Peyer's patch (tissue), 4 donors: ENCODE measurements around the gene SLC11A1. TPM values are rescaled to one million over a fixed set of nuclear protein-coding genes. Genes with fewer than 3 reads are reported as not detected.

Experiments used
- DNase-seq, 3 donors: peaks; one replicate each; pipeline ENCODE4 v3.0.0-alpha.2; 2017 to 2019
- H3K27ac ChIP-seq, 4 donors: fragments of 200-600 bp; sonication (generic); one replicate each; pipeline ENCODE4 v1.5.1; 2016 to 2019
- H3K27me3 ChIP-seq, 2 donors: fragments of 200-600 bp; sonication (generic); one replicate each; pipeline ENCODE4 v1.5.1; 2019
- H3K36me3 ChIP-seq, 3 donors: fragments of 200-600 bp; sonication (generic); one replicate each; pipeline ENCODE4 v1.5.1; 2016 to 2019
- H3K4me1 ChIP-seq, 4 donors: fragments of 200-600 bp; sonication (generic); one replicate each; pipeline ENCODE4 v1.5.1; 2016 to 2019
- H3K4me3 ChIP-seq, 4 donors: fragments of 200-600 bp; sonication (generic); 1 replicate in 3 of 4; 2 replicates in 1 of 4; pipeline ENCODE4 v1.5.1; 2016 to 2019; ENCODE audit warnings: mild to moderate bottlenecking in 1 of 4
- H3K9me3 ChIP-seq, 4 donors: fragments of 200-600 bp; sonication (generic); one replicate each; pipeline ENCODE4 v1.5.1; 2016 to 2019; ENCODE audit warnings: mild to moderate bottlenecking in 1 of 4
- CTCF ChIP-seq, 6 experiments: fragments of 450-650 bp in 4 of 6; fragments of 200-600 bp in 2 of 6; sonication (generic) in 1 of 6; IDR thresholded peaks; one replicate each; pipeline ENCODE4 v1.5.1; 2017 to 2019; ENCODE audit warnings: antibody characterized with exemption in 6 of 6, mild to moderate bottlenecking in 3 of 6, moderate library complexity in 1 of 6
- POLR2A ChIP-seq, 2 donors: fragments of 450-650 bp; IDR thresholded peaks; one replicate each; pipeline ENCODE4 v1.5.1; 2017; ENCODE audit warnings: antibody characterized with exemption in 2 of 2, mild to moderate bottlenecking in 2 of 2, moderate library complexity in 2 of 2
- small RNA-seq, 2 donors: library from RNA; depleted of rRNA; stranded (forward); fragments of <200 nt; gene quantifications; one replicate each; pipeline ENCODE3, GENCODE V24; 2016
- total RNA-seq, 4 donors: library from RNA; depleted of rRNA; stranded (reverse); fragments of >200 nt; gene quantifications; one replicate each; pipeline ENCODE4 v1.1.0, GENCODE V29; 2016

Gene SLC11A1
- total RNA-seq, 4 donors from 2014 or later, result 2.8 to 21.5 (median 8.6) TPM

DNA sequence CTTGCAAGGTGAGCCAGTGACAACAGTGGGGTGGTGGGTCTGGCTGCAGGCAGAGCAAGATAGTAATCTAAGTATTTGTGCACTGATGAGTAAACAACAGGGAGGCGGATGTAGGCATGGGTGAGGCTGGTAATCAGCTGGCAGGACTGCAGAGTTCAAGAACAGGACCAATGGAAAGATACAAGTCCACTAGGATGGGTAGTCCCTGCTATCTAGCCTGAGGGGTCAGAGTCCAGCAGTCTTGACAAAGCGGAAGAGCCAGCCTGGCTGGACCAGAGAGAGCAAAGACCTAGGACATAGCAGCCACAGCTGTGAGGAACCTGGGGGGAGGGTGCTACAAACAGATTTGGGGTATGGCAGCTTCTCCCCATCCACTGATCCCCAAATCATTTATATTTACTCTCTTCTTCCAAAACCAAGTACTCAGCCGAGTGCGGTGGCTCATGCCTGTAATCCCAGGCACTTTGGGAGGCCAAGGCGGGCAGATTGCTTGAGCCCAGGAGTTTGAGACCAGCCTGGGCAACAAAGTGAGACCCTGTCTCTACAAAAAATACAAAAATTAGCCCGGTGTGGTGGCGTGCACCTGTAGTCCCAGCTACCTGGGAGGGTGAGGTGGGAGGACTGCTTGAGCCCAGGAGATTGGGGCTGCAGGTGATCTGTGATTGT, 62.8 kb downstream of the SLC11A1 start:
- H3K4me3 ChIP-seq, result peak overlapping the region in 1 of 4 donors; percentile 7
- peaks cover 0 to 69% (median 0%) of the 10 kb centered on the region in 3 donors for H3K36me3 ChIP-seq
- no peaks in the 10 kb centered on the region for H3K27me3 ChIP-seq
- DNase-seq, result peak in 2 of 3 donors; percentile 78 to 86
- peak overlapping the region in 3 of 4 donors; percentile 69 to 83 (median 80) for H3K27ac ChIP-seq
- peaks cover 0 to 61% (median 2%) of the 10 kb centered on the region in 4 donors for H3K4me1 ChIP-seq
- TF ChIP-seq POLR2A (IDR thresholded peaks at IDR 0.05) (no peak), CTCF (IDR thresholded peaks at IDR 0.05) (no peak)
- H3K9me3 ChIP-seq, result no peaks in the 10 kb centered on the region

DNA sequence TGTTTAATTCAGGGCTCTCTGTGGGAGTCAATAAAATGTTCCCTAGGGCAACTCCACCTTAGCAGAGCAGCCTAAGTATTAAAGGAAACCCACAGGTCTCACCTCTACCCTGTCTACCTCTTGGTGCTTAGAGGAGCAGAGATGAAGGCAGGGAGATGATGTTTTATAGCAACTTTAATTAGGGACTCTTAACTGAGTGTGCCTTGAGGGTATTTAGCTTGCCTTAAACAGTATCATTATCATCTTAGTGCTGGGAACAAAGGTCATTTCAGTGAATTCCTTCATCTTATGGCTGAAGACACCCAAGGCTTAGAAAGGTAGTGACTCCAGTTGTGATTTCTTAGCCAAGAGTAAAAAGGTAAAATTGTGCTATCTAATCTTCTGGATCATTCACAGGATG, 63.5 kb downstream of the SLC11A1 start:
- Histone ChIP-seq H3K27ac (peak overlapping the region in 3 of 4 donors; percentile 69 to 83 (median 80)), H3K4me3 (no peak overlapping the region), H3K9me3 (no peaks in the 10 kb centered on the region), H3K27me3 (no peaks in the 10 kb centered on the region), H3K36me3 (peaks cover 0 to 77% (median 0%) of the 10 kb centered on the region in 3 donors), H3K4me1 (peaks cover 0 to 56% (median 2%) of the 10 kb centered on the region in 4 donors)
- DNase-seq, result no peak
- TF ChIP-seq CTCF (IDR thresholded peaks at IDR 0.05) (no peak), POLR2A (IDR thresholded peaks at IDR 0.05) (no peak)

Small RNAs within 50 kb of the gene (small RNA-seq; reads per million reads assigned to genes)
- gene MIR26B (115 to 563 reads per million in 2 donors), gene MIR6810 (0 to 0.25 reads per million in 2 donors)

Other genes with a start within 250 kb of the SLC11A1 start
- gene CXCR1, start 215.3 kb upstream of the SLC11A1 start, total RNA-seq, result not detected
- 100 to 1,000 TPM; 210 to 284 (median 246) TPM for gene ARPC2, start 165.1 kb upstream of the SLC11A1 start, total RNA-seq
- 1 to 10 TPM; 3.3 to 7.0 (median 3.9) TPM for gene GPBAR1, start 121.3 kb upstream of the SLC11A1 start, total RNA-seq
- gene AAMP, start 112.1 kb upstream of the SLC11A1 start, total RNA-seq, result 100 to 1,000 TPM in 3 of 4 donors, 10 to 100 TPM in 1; 91.8 to 151 (median 115) TPM
- 100 to 1,000 TPM in 1 of 4 donors, 10 to 100 TPM in 3; 63.9 to 690 (median 70.4) TPM for gene PNKD, start 111.8 kb upstream of the SLC11A1 start, total RNA-seq
- 100 to 1,000 TPM in 3 of 4 donors, 10 to 100 TPM in 1; 97.4 to 431 (median 280) TPM for gene TMBIM1, start 89.8 kb upstream of the SLC11A1 start, total RNA-seq
- not detected for gene CATIP, start 25.4 kb upstream of the SLC11A1 start, total RNA-seq
- 100 to 1,000 TPM; 105 to 207 (median 184) TPM for gene CTDSP1, start 17.6 kb downstream of the SLC11A1 start, total RNA-seq
- gene VIL1, start 36.9 kb downstream of the SLC11A1 start, total RNA-seq, result 1,000 to 10,000 TPM in 1 of 4 donors, 100 to 1,000 TPM in 3; 189 to 1,274 (median 741) TPM
- gene USP37, start 186.1 kb downstream of the SLC11A1 start, total RNA-seq, result 10 to 100 TPM; 12.6 to 44.6 (median 21.8) TPM
- 10 to 100 TPM; 27.2 to 54.2 (median 51.5) TPM for gene CNOT9, start 186.6 kb downstream of the SLC11A1 start, total RNA-seq
- gene PLCD4, start 225.6 kb downstream of the SLC11A1 start, total RNA-seq, result 1 to 10 TPM in 3 of 4 donors, not detected in 1; 1.5 to 9.9 (median 3.6) TPM